Measurements from ENCODE around the gene FIGLA. TPM values are rescaled to one million over a fixed set of nuclear protein-coding genes. Genes with fewer than 3 reads are reported as not detected.

Gene FIGLA
- polyA plus RNA-seq, 1 experiment = not detected

GRCh38 chr2:70765507-70765906, 24.9 kb downstream of the FIGLA start:
- peaks cover 40% of the 10 kb centered on the region for H3K27me3 ChIP-seq (ENCODE audit: control insufficient read depth, insufficient read depth, low read length)
- TF ChIP-seq, protein P1, sequence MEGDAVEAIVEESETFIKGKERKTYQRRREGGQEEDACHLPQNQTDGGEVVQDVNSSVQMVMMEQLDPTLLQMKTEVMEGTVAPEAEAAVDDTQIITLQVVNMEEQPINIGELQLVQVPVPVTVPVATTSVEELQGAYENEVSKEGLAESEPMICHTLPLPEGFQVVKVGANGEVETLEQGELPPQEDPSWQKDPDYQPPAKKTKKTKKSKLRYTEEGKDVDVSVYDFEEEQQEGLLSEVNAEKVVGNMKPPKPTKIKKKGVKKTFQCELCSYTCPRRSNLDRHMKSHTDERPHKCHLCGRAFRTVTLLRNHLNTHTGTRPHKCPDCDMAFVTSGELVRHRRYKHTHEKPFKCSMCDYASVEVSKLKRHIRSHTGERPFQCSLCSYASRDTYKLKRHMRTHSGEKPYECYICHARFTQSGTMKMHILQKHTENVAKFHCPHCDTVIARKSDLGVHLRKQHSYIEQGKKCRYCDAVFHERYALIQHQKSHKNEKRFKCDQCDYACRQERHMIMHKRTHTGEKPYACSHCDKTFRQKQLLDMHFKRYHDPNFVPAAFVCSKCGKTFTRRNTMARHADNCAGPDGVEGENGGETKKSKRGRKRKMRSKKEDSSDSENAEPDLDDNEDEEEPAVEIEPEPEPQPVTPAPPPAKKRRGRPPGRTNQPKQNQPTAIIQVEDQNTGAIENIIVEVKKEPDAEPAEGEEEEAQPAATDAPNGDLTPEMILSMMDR (IDR thresholded peaks at IDR 0.05; ENCODE audit: low read depth, low read length) = no peak
- no peak overlapping the region for H3K4me3 ChIP-seq (ENCODE audit: low read depth, low read length)
- CTCF ChIA-PET = no interaction called here
- peaks cover 2% of the 10 kb centered on the region; the same call in 1 of the 2 replicates for H3K9me3 ChIP-seq (ENCODE audit: control insufficient read depth, insufficient read depth, low read length)
- POLR2A ChIA-PET = no interaction called here
- no peak for DNase-seq (ENCODE audit: low read depth, low spot score)
- H3K27ac ChIP-seq (ENCODE audit: low read depth, low read length) = no peak overlapping the region

DNA sequence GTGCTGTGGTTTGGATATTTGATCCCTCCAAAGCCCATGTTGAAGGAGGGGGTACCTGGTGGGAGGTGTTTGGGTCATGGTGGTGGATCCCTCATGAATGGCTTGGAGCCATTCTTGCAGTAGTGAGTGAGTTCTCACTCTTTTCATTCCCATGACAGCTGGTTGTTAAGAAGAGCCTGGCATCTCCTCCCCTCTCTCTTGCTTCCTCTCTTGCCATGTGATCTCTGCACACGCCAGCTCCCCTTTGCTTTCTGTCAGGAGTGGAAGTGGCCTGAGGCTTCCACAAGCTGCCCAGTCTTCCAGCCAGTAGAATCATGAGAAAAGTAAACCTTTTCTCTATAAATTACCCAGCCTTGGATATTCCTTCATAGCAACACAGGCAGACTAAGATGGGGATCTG, 31.0 kb downstream of the FIGLA start:
- DNase-seq (ENCODE audit: low read depth, low spot score) = no peak
- Histone ChIP-seq H3K27me3 (ENCODE audit: control insufficient read depth, insufficient read depth, low read length) (no peaks in the 10 kb centered on the region), H3K4me3 (ENCODE audit: low read depth, low read length) (no peak overlapping the region), H3K27ac (ENCODE audit: low read depth, low read length) (no peak overlapping the region), H3K9me3 (ENCODE audit: control insufficient read depth, insufficient read depth, low read length) (no peaks in the 10 kb centered on the region)
- CTCF ChIA-PET = no interaction called here
- TF ChIP-seq, protein P1 (IDR thresholded peaks at IDR 0.05; ENCODE audit: low read depth, low read length) = no peak
- POLR2A ChIA-PET = no interaction called here

- CTCF ChIA-PET = no interaction called here
- Histone ChIP-seq H3K27ac (ENCODE audit: low read depth, low read length) (no peak overlapping the region), H3K27me3 (ENCODE audit: control insufficient read depth, insufficient read depth, low read length) (no peaks in the 10 kb centered on the region), H3K4me3 (ENCODE audit: low read depth, low read length) (no peak overlapping the region), H3K9me3 (ENCODE audit: control insufficient read depth, insufficient read depth, low read length) (no peaks in the 10 kb centered on the region)
- POLR2A ChIA-PET = no interaction called here
- TF ChIP-seq, protein P1 (IDR thresholded peaks at IDR 0.05; ENCODE audit: low read depth, low read length) = no peak
- no peak for DNase-seq (ENCODE audit: low read depth, low spot score)
Observed at GRCh38 chr2:70757966-70758365, 32.5 kb downstream of the FIGLA start.

DNA sequence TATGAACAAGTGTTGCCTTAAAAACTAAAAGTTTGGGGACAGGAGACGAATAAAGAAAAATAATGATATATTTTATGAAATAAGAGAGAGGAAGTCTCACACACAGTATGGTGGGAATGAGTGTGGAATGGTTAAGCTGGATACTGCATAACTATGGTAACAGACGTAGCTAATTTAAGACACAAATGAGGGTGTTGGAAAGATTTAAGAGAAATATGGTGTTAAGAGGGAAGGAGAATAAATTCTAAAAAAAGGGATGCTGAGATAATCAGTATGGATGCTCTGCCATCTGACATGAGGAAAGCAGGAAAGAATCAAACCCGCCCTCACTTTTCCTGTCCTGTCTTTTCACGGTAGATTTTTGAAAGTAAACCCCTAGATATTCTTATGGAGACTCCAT, 33.1 kb downstream of the FIGLA start:
- no peak overlapping the region for H3K27ac ChIP-seq (ENCODE audit: low read depth, low read length)
- H3K9me3 ChIP-seq (ENCODE audit: control insufficient read depth, insufficient read depth, low read length) = no peaks in the 10 kb centered on the region
- no peak overlapping the region for H3K4me3 ChIP-seq (ENCODE audit: low read depth, low read length)
- ChIA-PET POLR2A (no interaction called here), CTCF (no interaction called here)
- DNase-seq (ENCODE audit: low read depth, low spot score) = no peak
- no peaks in the 10 kb centered on the region for H3K27me3 ChIP-seq (ENCODE audit: control insufficient read depth, insufficient read depth, low read length)
- TF ChIP-seq, protein P1 (IDR thresholded peaks at IDR 0.05; ENCODE audit: low read depth, low read length) = no peak

DNA sequence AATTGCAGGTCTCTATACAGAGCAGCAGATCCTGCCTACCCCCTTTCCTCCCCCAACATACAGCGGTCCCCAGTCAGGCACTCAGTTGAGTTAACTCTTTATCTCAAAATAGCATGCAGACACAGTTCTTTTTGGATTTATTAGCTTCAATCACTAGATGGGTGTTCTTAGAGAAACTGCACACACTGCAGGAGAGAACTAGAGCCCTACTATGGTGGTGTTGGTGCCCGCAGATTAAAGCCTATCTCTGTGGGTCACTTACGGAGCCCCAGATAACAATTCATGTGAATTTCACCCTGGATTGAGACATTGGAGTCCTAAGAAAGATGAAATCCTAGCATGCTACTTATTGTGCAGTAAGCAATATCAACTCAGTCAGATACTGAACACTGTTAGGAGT, 34.3 kb downstream of the FIGLA start:
- ChIA-PET POLR2A (no interaction called here), CTCF (no interaction called here)
- Histone ChIP-seq H3K27me3 (ENCODE audit: control insufficient read depth, insufficient read depth, low read length) (no peaks in the 10 kb centered on the region), H3K4me3 (ENCODE audit: low read depth, low read length) (no peak overlapping the region), H3K9me3 (ENCODE audit: control insufficient read depth, insufficient read depth, low read length) (no peaks in the 10 kb centered on the region), H3K27ac (ENCODE audit: low read depth, low read length) (no peak overlapping the region)
- no peak for DNase-seq (ENCODE audit: low read depth, low spot score)
- TF ChIP-seq, protein P1 (IDR thresholded peaks at IDR 0.05; ENCODE audit: low read depth, low read length) = no peak
